H9 (cell line): ENCODE results near the gene PITPNB. TPM values are rescaled to one million over a fixed set of nuclear protein-coding genes. Genes with fewer than 3 reads are reported as not detected.

ENCODE experiments used
- DNase-seq: peaks from one replicate; pipeline ENCODE4 v3.0.0-alpha.2; 2017
- H2AFZ ChIP-seq: one replicate; pipeline ENCODE4 v1.6.1; 2013; ENCODE audit warnings: mild to moderate bottlenecking, low read length, control low read depth, moderate library complexity
- H2AK5ac ChIP-seq: 2 replicates; pipeline ENCODE4 v1.6.1; 2013; ENCODE audit warnings: low read length, control low read depth, mixed read lengths; ENCODE audit not compliant: insufficient read length
- H2BK120ac ChIP-seq: one replicate; pipeline ENCODE4 v1.6.1; 2013; ENCODE audit warnings: low read depth, mild to moderate bottlenecking, low read length, control low read depth, inconsistent platforms; ENCODE audit not compliant: poor library complexity, severe bottlenecking
- H2BK12ac ChIP-seq: 2 replicates; pipeline ENCODE4 v1.6.1; 2013; ENCODE audit warnings: low read length, control low read depth, mixed read lengths, low read depth; ENCODE audit not compliant: insufficient read length
- H2BK15ac ChIP-seq: 2 replicates; pipeline ENCODE4 v1.6.1; 2013; ENCODE audit warnings: low read depth, low read length, control low read depth
- H2BK20ac ChIP-seq: one replicate; pipeline ENCODE4 v1.6.1; 2013; ENCODE audit warnings: low read depth, mild to moderate bottlenecking, low read length, control low read depth, inconsistent platforms; ENCODE audit not compliant: poor library complexity, severe bottlenecking
- H2BK5ac ChIP-seq: 2 replicates; pipeline ENCODE4 v1.6.1; 2013; ENCODE audit warnings: low read length, control low read depth, mixed read lengths; ENCODE audit not compliant: insufficient read length
- H3K14ac ChIP-seq: 2 replicates; pipeline ENCODE4 v1.6.1; 2013; ENCODE audit warnings: low read length, control low read depth; ENCODE audit not compliant: insufficient read depth
- H3K18ac ChIP-seq: 2 replicates; pipeline ENCODE4 v1.6.1; 2013; ENCODE audit warnings: low read depth, mild to moderate bottlenecking, mixed read lengths, low read length, control low read depth; ENCODE audit not compliant: insufficient read length
- H3K23ac ChIP-seq: 2 replicates; pipeline ENCODE4 v1.6.1; 2013; ENCODE audit warnings: low read length, control low read depth, mixed read lengths, low read depth; ENCODE audit not compliant: insufficient read length
- H3K23me2 ChIP-seq: 2 replicates; pipeline ENCODE4 v1.6.1; 2013; ENCODE audit warnings: low read depth, mild to moderate bottlenecking, mixed read lengths, low read length, control low read depth; ENCODE audit not compliant: insufficient read length, poor library complexity, severe bottlenecking
- H3K27ac ChIP-seq: 2 replicates; pipeline ENCODE4 v1.5.1; 2013; ENCODE audit warnings: low read length, control low read depth, mixed read lengths, low read depth; ENCODE audit not compliant: insufficient read length
- H3K27me3 ChIP-seq: 2 replicates; pipeline ENCODE4 v1.6.1; 2013; ENCODE audit warnings: low read length, control low read depth, inconsistent platforms; ENCODE audit not compliant: insufficient read depth
- H3K4ac ChIP-seq: 2 replicates; pipeline ENCODE4 v1.6.1; 2013; ENCODE audit warnings: low read depth, mild to moderate bottlenecking, control low read depth, inconsistent platforms, low read length, moderate library complexity
- H3K4me1 ChIP-seq: 2 replicates; pipeline ENCODE4 v1.6.1; 2013; ENCODE audit warnings: low read length, control low read depth, inconsistent platforms; ENCODE audit not compliant: insufficient read depth
- H3K4me2 ChIP-seq: 2 replicates; pipeline ENCODE4 v1.6.1; 2013; ENCODE audit warnings: low read length, control low read depth, mixed read lengths; ENCODE audit not compliant: insufficient read length, insufficient read depth
- H3K56ac ChIP-seq: 2 replicates; pipeline ENCODE4 v1.6.1; 2013; ENCODE audit warnings: low read depth, mild to moderate bottlenecking, mixed read lengths, low read length, control low read depth; ENCODE audit not compliant: insufficient read length
- H3K79me1 ChIP-seq: 2 replicates; pipeline ENCODE4 v1.6.1; 2013; ENCODE audit warnings: low read depth, mild to moderate bottlenecking, moderate library complexity, low read length, control low read depth, inconsistent platforms; ENCODE audit not compliant: insufficient read depth, poor library complexity, severe bottlenecking
- H3K79me2 ChIP-seq: 2 replicates; pipeline ENCODE4 v1.6.1; 2013; ENCODE audit warnings: low read length, control low read depth, inconsistent platforms; ENCODE audit not compliant: insufficient read depth
- H3K9ac ChIP-seq: 2 replicates; pipeline ENCODE4 v1.6.1; 2013; ENCODE audit warnings: low read length, control low read depth, mixed read lengths; ENCODE audit not compliant: insufficient read length; ENCODE audit errors: extremely low read depth
- H3K9me3 ChIP-seq: one replicate; pipeline ENCODE4 v1.6.1; 2013; ENCODE audit warnings: low read depth, low read length, inconsistent platforms; ENCODE audit not compliant: control insufficient read depth
- H3T11ph ChIP-seq: one replicate; pipeline ENCODE4 v1.6.1; 2013; ENCODE audit warnings: mild to moderate bottlenecking, low read length, control low read depth, inconsistent platforms
- H4K20me1 ChIP-seq: one replicate; pipeline ENCODE4 v1.6.1; 2013; ENCODE audit not compliant: control insufficient read depth, insufficient read length, insufficient read depth
- H4K5ac ChIP-seq: 2 replicates; pipeline ENCODE4 v1.6.1; 2013; ENCODE audit warnings: low read depth, mild to moderate bottlenecking, mixed read lengths, low read length, control low read depth; ENCODE audit not compliant: insufficient read length
- H4K8ac ChIP-seq: replicated peaks from 2 replicates; pipeline ENCODE4 v1.6.1; 2013; ENCODE audit warnings: low read length, control low read depth, mixed read lengths, low read depth; ENCODE audit not compliant: insufficient read length
- H4K91ac ChIP-seq: 2 replicates; pipeline ENCODE4 v1.6.1; 2013; ENCODE audit warnings: low read depth, mild to moderate bottlenecking, moderate library complexity, mixed read lengths, low read length, control low read depth; ENCODE audit not compliant: insufficient read length
- H3K27ac Mint-ChIP-seq, 3 experiments: 2 replicates in 2 of 3; 3 replicates in 1 of 3; pipeline ENCODE4 v1.8.0; 2020 to 2021; ENCODE audit warnings: mixed read lengths in 3 of 3, mild to moderate bottlenecking in 1 of 3, moderate library complexity in 1 of 3
- H3K27me3 Mint-ChIP-seq: 2 replicates; pipeline ENCODE4 v1.8.0; 2021; ENCODE audit warnings: low read depth, mild to moderate bottlenecking, moderate library complexity, mixed read lengths
- H3K36me3 Mint-ChIP-seq, 3 experiments: 2 replicates in 2 of 3; 3 replicates in 1 of 3; pipeline ENCODE4 v1.8.0; 2020 to 2021; ENCODE audit warnings: low read depth in 3 of 3, mixed read lengths in 3 of 3; ENCODE audit not compliant: insufficient read depth in 1 of 3
- H3K4me1 Mint-ChIP-seq, 2 experiments: 2 replicates each; pipeline ENCODE4 v1.8.0; 2020; ENCODE audit warnings: mixed read lengths in 2 of 2
- H3K4me3 Mint-ChIP-seq, 2 experiments: 2 replicates in 1 of 2; 3 replicates in 1 of 2; pipeline ENCODE4 v1.8.0; 2020 to 2021; ENCODE audit warnings: mild to moderate bottlenecking in 2 of 2, mixed read lengths in 2 of 2, moderate library complexity in 1 of 2
- H3K9me3 Mint-ChIP-seq, 2 experiments: 2 replicates in 1 of 2; 3 replicates in 1 of 2; pipeline ENCODE4 v1.8.0; 2020; ENCODE audit warnings: mild to moderate bottlenecking in 2 of 2, mixed read lengths in 2 of 2, moderate library complexity in 1 of 2
- WGBS: extraction: QIAGEN DNeasy Blood & Tissue Kit; methylation state at CpG from one replicate; pipeline ENCODE4 v1.1.7; 2013; ENCODE audit warnings: missing lambda C conversion rate, low lambda C conversion rate, mixed read lengths; ENCODE audit not compliant: insufficient read length; ENCODE audit errors: extremely low coverage; 5-methylcytosine and 5-hydroxymethylcytosine counted together
- total RNA-seq: library from RNA; stranded (reverse); gene quantifications from 2 replicates; pipeline ENCODE4 v1.2.1, GENCODE V29; 2021
- TF ChIP-seq, protein P1 (sequence below): fragments of 200-600 bp; sonication (generic); conservative IDR thresholded peaks from 3 replicates; pipeline ENCODE4 v1.8.0; 2021; ENCODE audit warnings: antibody characterized with exemption, mild to moderate bottlenecking

Gene PITPNB
- total RNA-seq, 1 experiment from 2014 or later = 106 TPM

DNA sequence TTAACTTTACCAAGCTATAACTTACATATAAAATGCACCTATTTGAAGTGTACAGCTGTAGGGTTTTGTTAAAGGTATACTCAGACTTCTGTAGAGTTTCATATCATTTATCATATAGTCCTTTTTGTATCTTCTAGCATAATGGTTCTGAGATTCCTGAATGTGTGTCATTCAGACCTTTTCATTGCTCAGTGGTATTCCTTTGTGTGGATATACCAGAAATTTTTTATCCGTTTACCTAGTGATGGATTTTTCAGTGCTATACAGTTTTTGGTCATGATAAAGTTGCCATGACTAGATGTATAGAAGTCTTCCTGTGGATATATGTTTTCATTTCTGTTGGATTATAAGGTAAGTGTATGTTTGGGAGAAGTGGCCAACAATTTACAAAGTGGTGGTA is 6.3 kb upstream of the PITPNB start:
- Histone ChIP-seq H3K27me3 (no peaks in the 10 kb centered on the region), H2AFZ (no peak overlapping the region), H3K79me2 (peaks cover 2% of the 10 kb centered on the region; the same call in 1 of the 2 replicates), H3K4me1 (no peaks in the 10 kb centered on the region), H3K4me2 (no peak overlapping the region), H3K9me3 (no peaks in the 10 kb centered on the region), H3K4ac (no peak overlapping the region), H2BK120ac (no peak overlapping the region), H3K27ac (no peak overlapping the region), H4K20me1 (no peaks in the 10 kb centered on the region), H2BK12ac (no peak overlapping the region), H3K18ac (no peak overlapping the region), H2AK5ac (no peak overlapping the region), H4K5ac (no peak overlapping the region), H2BK20ac (no peak overlapping the region), H2BK15ac (no peak overlapping the region), H4K91ac (no peak overlapping the region), H3K56ac (no peak overlapping the region), H2BK5ac (no peak overlapping the region), H4K8ac (no peak overlapping the region), H3K9ac (no peak overlapping the region), H3K79me1 (no peaks in the 10 kb centered on the region), H3K23me2 (no peaks in the 10 kb centered on the region), H3T11ph (no peak overlapping the region), H3K23ac (no peak overlapping the region), H3K14ac (no peak overlapping the region)
- no peak for DNase-seq
- WGBS = no CpG with 5 or more reads among the region's 1 CpG
- Mint-ChIP-seq H3K9me3 (peaks cover 0 to 5% of the 10 kb centered on the region in 2 experiments; a peak in 2 of 5 replicates), H3K27me3 (no peaks in the 10 kb centered on the region), H3K4me3 (no peak overlapping the region), H3K4me1 (peaks cover 11 to 13% of the 10 kb centered on the region in 2 experiments), H3K27ac (no peak overlapping the region), H3K36me3 (peaks cover 26 to 31% (median 30%) of the 10 kb centered on the region in 3 experiments)
- TF ChIP-seq, protein P1, sequence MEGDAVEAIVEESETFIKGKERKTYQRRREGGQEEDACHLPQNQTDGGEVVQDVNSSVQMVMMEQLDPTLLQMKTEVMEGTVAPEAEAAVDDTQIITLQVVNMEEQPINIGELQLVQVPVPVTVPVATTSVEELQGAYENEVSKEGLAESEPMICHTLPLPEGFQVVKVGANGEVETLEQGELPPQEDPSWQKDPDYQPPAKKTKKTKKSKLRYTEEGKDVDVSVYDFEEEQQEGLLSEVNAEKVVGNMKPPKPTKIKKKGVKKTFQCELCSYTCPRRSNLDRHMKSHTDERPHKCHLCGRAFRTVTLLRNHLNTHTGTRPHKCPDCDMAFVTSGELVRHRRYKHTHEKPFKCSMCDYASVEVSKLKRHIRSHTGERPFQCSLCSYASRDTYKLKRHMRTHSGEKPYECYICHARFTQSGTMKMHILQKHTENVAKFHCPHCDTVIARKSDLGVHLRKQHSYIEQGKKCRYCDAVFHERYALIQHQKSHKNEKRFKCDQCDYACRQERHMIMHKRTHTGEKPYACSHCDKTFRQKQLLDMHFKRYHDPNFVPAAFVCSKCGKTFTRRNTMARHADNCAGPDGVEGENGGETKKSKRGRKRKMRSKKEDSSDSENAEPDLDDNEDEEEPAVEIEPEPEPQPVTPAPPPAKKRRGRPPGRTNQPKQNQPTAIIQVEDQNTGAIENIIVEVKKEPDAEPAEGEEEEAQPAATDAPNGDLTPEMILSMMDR = no peak
